Mesendoderm (in vitro differentiated cells): ENCODE data around the gene CFAP100.

ENCODE experiments used
- DNase-seq: peaks from one replicate; pipeline ENCODE4 v3.0.0; 2013
- H2AK5ac ChIP-seq: 2 replicates; pipeline ENCODE4 v1.6.1; 2013; ENCODE audit warnings: low read length, inconsistent platforms
- H2BK120ac ChIP-seq: 2 replicates; pipeline ENCODE4 v1.6.1; 2013; ENCODE audit warnings: low read depth, mild to moderate bottlenecking, low read length, moderate library complexity, mixed read lengths
- H2BK15ac ChIP-seq: replicated peaks from 2 replicates; pipeline ENCODE4 v1.6.1; 2013; ENCODE audit warnings: low read depth, mild to moderate bottlenecking, moderate library complexity
- H2BK5ac ChIP-seq: 2 replicates; pipeline ENCODE4 v1.6.1; 2013; ENCODE audit warnings: low read length, inconsistent platforms
- H3K18ac ChIP-seq: 2 replicates; pipeline ENCODE4 v1.6.1; 2013; ENCODE audit warnings: mild to moderate bottlenecking, low read length, mixed read lengths
- H3K23ac ChIP-seq: one replicate; pipeline ENCODE4 v1.6.1; 2013; ENCODE audit warnings: low read length
- H3K27ac ChIP-seq: 2 replicates; pipeline ENCODE4 v1.5.1; 2013; ENCODE audit warnings: low read depth, mild to moderate bottlenecking, inconsistent platforms, low read length, moderate library complexity
- H3K27me3 ChIP-seq: 2 replicates; pipeline ENCODE4 v1.6.1; 2013; ENCODE audit warnings: low read length, control low read depth, mild to moderate bottlenecking, inconsistent platforms; ENCODE audit not compliant: insufficient read depth, poor library complexity
- H3K36me3 ChIP-seq: 2 replicates; pipeline ENCODE4 v1.6.1; 2013; ENCODE audit warnings: low read length, inconsistent platforms; ENCODE audit not compliant: control insufficient read depth, insufficient read depth
- H3K4ac ChIP-seq: one replicate; pipeline ENCODE4 v1.6.1; 2013; ENCODE audit warnings: low read depth, mild to moderate bottlenecking, low read length, moderate library complexity
- H3K4me1 ChIP-seq: 2 replicates; pipeline ENCODE4 v1.6.1; 2013; ENCODE audit warnings: low read depth, low read length, inconsistent platforms; ENCODE audit not compliant: control insufficient read depth
- H3K4me2 ChIP-seq: 2 replicates; pipeline ENCODE4 v1.6.1; 2013; ENCODE audit warnings: low read length
- H3K4me3 ChIP-seq: 2 replicates; pipeline ENCODE4 v1.5.1; 2013; ENCODE audit warnings: mild to moderate bottlenecking, low read length
- H3K56ac ChIP-seq: one replicate; pipeline ENCODE4 v1.6.1; 2013; ENCODE audit warnings: low read length
- H3K79me1 ChIP-seq: 2 replicates; pipeline ENCODE4 v1.6.1; 2013; ENCODE audit warnings: low read length, inconsistent platforms
- H3K79me2 ChIP-seq: 2 replicates; pipeline ENCODE4 v1.6.1; 2013; ENCODE audit warnings: mild to moderate bottlenecking, low read length; ENCODE audit not compliant: control insufficient read depth, insufficient read depth
- H3K9ac ChIP-seq: 2 replicates; pipeline ENCODE4 v1.6.1; 2013; ENCODE audit warnings: low read length, inconsistent platforms
- H4K5ac ChIP-seq: one replicate; pipeline ENCODE4 v1.6.1; 2013; ENCODE audit warnings: low read length
- H4K8ac ChIP-seq: one replicate; pipeline ENCODE4 v1.6.1; 2013; ENCODE audit warnings: low read depth, mild to moderate bottlenecking, control low read depth, low read length, moderate library complexity
- WGBS: extraction: QIAGEN DNeasy Blood & Tissue Kit; methylation state at CpG from one replicate; pipeline ENCODE4 v1.1.7; 2013; ENCODE audit warnings: low lambda C conversion rate, missing lambda C conversion rate; ENCODE audit not compliant: insufficient coverage; ENCODE audit errors: extremely low coverage; 5-methylcytosine and 5-hydroxymethylcytosine counted together

Gene CFAP100

DNA sequence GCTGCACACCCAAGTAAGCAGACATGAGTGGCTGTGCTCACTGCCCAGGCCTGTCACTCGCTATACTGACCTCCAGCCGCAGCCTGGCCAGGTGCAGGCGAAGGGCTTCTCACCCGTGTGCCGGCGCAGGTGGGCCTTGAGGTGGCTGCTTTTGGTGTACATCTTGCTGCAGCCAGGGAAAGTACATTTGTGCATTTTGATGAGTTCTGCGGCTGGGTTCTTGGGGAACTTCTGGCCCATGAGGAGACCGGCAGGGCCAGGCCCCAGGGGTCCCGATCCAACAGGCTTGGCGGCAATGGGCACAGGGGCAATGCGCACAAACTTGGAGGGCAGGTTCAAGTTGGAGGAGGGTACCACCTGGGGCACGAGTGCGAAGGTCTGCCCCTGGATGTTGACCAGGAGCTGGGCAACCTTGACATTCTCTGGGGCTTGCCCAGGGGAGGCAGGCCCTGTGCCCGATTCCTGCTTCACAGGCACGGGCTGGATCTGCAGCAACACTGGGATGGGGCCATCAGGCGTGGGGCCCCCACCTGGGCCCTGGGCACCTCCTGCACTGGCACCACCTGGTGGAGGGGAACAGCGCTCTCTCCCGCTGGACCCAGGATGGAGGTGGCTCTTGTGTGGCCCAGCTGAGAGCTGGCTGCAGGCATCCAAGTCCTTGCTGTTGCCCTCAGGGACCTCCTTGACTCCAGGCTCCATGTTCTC is 42.8 kb upstream of the CFAP100 start:
- DNase-seq, result no peak
- Histone ChIP-seq H2BK5ac (no peak overlapping the region), H2BK15ac (no peak overlapping the region), H3K36me3 (no peaks in the 10 kb centered on the region), H3K27ac (no peak overlapping the region), H4K8ac (no peak overlapping the region), H4K5ac (no peak overlapping the region), H3K27me3 (no peaks in the 10 kb centered on the region), H3K9ac (no peak overlapping the region), H3K79me2 (no peaks in the 10 kb centered on the region), H3K18ac (no peak overlapping the region), H3K4ac (no peak overlapping the region), H3K4me3 (no peak overlapping the region), H3K23ac (no peak overlapping the region), H3K4me1 (peaks cover 3% of the 10 kb centered on the region), H2BK120ac (no peak overlapping the region), H3K79me1 (no peaks in the 10 kb centered on the region), H3K4me2 (no peak overlapping the region), H3K56ac (no peak overlapping the region), H2AK5ac (no peak overlapping the region)
- WGBS, result no CpG with 5 or more reads among the region's 18 CpGs

DNA sequence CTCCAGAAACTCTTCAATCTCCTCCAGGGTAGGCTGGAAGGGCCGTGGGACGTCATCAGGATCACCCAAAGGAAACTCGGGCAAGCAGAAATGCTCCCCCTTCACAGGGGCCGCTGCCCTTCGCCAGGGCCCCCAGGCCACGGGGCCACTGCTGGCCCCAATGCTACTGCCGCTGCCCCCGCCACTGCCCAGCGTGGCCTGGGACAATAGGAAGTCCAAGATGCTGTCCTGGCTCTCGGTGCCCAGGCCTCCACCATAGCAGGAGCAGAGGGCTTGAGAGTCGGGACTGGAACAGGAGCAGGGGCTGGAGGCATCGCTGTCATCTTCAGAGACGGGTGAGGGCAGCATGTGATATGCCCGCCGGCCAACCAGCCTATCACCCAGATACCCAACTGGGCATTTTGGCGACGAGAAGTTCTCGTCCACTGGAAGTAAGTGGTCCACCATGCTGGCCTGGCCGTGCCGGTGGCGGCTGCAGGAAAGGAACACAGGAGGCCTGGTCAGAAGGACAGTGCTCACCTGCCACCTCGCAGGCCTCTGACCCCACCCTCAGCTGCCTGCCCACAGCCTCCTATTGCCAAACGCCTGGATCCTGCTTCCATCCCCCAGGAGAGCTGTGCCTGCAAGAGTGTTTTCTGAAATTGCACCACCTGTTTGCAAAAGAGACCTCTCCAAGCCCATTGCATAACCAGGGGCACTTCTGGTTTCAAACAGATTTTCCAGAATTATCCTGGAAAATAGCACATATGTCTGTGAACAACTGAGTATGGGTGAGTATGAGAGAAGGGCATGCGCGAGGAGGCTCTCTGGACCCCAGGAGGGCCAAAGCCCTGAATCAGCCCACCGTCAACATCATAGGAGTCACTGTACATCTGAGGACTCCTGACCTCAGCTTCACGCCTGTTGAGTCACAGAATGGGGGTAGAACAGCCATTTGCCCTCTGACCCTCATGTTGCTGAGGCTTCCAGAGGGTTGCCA is 41.9 kb upstream of the CFAP100 start:
- Histone ChIP-seq H3K9ac (no peak overlapping the region), H2AK5ac (no peak overlapping the region), H4K8ac (no peak overlapping the region), H3K4ac (no peak overlapping the region), H3K4me1 (peaks cover 3% of the 10 kb centered on the region), H3K56ac (no peak overlapping the region), H3K79me2 (no peaks in the 10 kb centered on the region), H2BK15ac (no peak overlapping the region), H3K27me3 (no peaks in the 10 kb centered on the region), H3K36me3 (no peaks in the 10 kb centered on the region), H2BK5ac (no peak overlapping the region), H3K23ac (no peak overlapping the region), H3K4me3 (no peak overlapping the region), H3K79me1 (no peaks in the 10 kb centered on the region), H4K5ac (no peak overlapping the region), H3K27ac (no peak overlapping the region), H2BK120ac (no peak overlapping the region), H3K18ac (no peak overlapping the region), H3K4me2 (no peak overlapping the region)
- no peak for DNase-seq
- WGBS, result no CpG with 5 or more reads among the region's 27 CpGs

DNA sequence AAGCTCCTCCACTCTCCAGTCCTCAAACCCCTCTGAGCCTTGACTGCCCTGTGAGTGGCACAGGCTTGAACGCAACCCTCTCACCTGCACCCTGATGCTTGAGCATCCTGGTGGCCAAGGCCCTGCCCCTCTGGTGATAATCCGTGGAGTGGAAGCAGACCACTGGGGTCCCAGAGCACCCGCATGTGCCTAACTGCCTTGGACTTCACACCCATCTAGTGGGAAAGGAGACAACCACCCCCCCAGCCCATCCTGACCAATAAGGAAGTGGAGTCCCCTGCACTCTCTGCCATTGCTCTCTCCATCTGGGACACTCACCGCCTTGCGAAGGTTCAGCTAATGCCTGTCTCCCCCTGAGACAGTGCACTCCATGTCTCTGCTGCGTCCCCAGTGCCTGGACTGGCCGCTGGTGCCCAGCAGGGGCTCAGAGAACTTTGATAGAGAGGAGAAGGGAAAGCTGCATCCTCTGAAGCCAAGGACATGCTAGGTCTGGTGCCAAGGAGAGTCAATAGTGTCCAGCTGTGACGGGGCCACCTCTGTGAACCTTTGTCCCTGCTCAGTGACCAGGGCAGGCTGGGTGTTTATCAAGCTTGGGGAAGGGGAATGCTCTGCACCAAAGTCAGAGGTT is 40.9 kb upstream of the CFAP100 start:
- no peaks in the 10 kb centered on the region for H3K79me1 ChIP-seq
- no peaks in the 10 kb centered on the region for H3K79me2 ChIP-seq
- no peak overlapping the region for H2AK5ac ChIP-seq
- H3K4me3 ChIP-seq, result no peak overlapping the region
- H4K5ac ChIP-seq, result no peak overlapping the region
- H2BK120ac ChIP-seq, result no peak overlapping the region
- no peak overlapping the region for H3K4me2 ChIP-seq
- DNase-seq, result no peak
- H3K9ac ChIP-seq, result no peak overlapping the region
- H3K56ac ChIP-seq, result no peak overlapping the region
- H3K4me1 ChIP-seq, result peaks cover 6% of the 10 kb centered on the region
- H3K27ac ChIP-seq, result no peak overlapping the region
- H3K23ac ChIP-seq, result peak overlapping the region; percentile 45
- H4K8ac ChIP-seq, result no peak overlapping the region
- no peak overlapping the region for H2BK5ac ChIP-seq
- WGBS, result no CpG with 5 or more reads among the region's 8 CpGs
- H3K4ac ChIP-seq, result no peak overlapping the region
- H2BK15ac ChIP-seq, result no peak overlapping the region
- H3K36me3 ChIP-seq, result no peaks in the 10 kb centered on the region
- no peaks in the 10 kb centered on the region for H3K27me3 ChIP-seq
- H3K18ac ChIP-seq, result no peak overlapping the region

DNA sequence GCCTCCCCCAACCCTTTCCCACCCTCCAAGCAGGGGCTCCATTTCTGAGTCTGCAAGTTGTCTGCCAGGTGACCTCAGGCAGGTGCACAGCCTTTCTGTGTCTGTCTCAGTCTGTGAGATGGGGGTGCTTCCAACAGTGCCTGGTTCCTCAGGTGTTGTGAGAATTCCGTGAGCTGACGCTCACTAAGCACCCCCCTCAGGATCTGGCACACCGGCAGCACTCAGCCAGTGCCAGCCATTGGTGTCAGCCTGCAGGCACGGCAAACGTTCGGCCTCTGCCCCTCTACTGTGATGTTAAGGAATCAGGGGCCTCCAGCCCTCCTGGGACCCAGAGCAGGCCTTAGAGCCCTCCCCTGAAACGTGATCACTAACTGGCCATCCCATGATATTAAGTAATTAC is 39.9 kb upstream of the CFAP100 start:
- no peak overlapping the region for H4K8ac ChIP-seq

DNA sequence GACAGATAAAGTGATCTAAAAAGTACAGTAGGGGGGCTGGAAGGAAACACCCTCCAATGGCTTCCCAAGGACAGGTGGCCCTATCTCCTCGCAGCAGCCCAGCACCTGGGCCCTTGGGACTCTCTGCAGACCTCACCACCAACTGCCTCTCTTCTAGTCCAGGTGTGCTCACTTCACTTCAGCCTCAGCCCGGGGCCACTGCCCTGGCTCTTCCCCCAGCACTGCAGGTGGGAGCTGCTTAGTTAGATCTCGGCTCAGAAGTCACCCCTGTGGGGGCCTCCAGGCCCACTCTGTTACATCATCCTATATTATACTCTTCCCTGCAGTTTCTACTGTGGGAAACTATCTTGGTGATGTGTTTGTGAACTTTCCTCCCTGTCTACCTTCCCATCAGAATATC is 39.5 kb upstream of the CFAP100 start:
- H3K23ac ChIP-seq, result no peak overlapping the region
- no peak overlapping the region for H4K8ac ChIP-seq
- no peak overlapping the region for H2AK5ac ChIP-seq
- no peaks in the 10 kb centered on the region for H3K36me3 ChIP-seq
- no peak for DNase-seq
- H3K4me2 ChIP-seq, result no peak overlapping the region
- H2BK15ac ChIP-seq, result no peak overlapping the region
- H3K18ac ChIP-seq, result no peak overlapping the region
- H3K9ac ChIP-seq, result peak overlapping the region; percentile 63
- no peak overlapping the region for H4K5ac ChIP-seq
- H3K4me1 ChIP-seq, result peaks cover 6% of the 10 kb centered on the region
- H3K27me3 ChIP-seq, result no peaks in the 10 kb centered on the region
- H3K56ac ChIP-seq, result peak overlapping the region; percentile 82
- no CpG with 5 or more reads among the region's 3 CpGs for WGBS
- H3K27ac ChIP-seq, result no peak overlapping the region
- no peak overlapping the region for H2BK5ac ChIP-seq
- H3K4ac ChIP-seq, result no peak overlapping the region
- no peak overlapping the region for H2BK120ac ChIP-seq
- H3K79me1 ChIP-seq, result no peaks in the 10 kb centered on the region
- no peaks in the 10 kb centered on the region for H3K79me2 ChIP-seq
- H3K4me3 ChIP-seq, result no peak overlapping the region

More for the DNA sequence above, 39.9 kb upstream of the CFAP100 start:
- Histone ChIP-seq H3K27ac (no peak overlapping the region), H3K4me3 (no peak overlapping the region), H3K23ac (no peak overlapping the region), H3K27me3 (no peaks in the 10 kb centered on the region), H3K4me2 (no peak overlapping the region), H2BK15ac (no peak overlapping the region), H2BK5ac (no peak overlapping the region), H3K79me2 (no peaks in the 10 kb centered on the region), H2BK120ac (no peak overlapping the region), H3K79me1 (no peaks in the 10 kb centered on the region), H3K4ac (no peak overlapping the region), H3K36me3 (no peaks in the 10 kb centered on the region), H2AK5ac (no peak overlapping the region), H3K4me1 (peaks cover 6% of the 10 kb centered on the region), H3K56ac (no peak overlapping the region), H4K5ac (no peak overlapping the region), H3K9ac (no peak overlapping the region), H3K18ac (no peak overlapping the region)
- WGBS, result no CpG with 5 or more reads among the region's 7 CpGs
- no peak for DNase-seq
